GM21737 (cell line): ENCODE measurements around the gene CEBPZ.
"Not testable (repeated sequence)": the region's sequence is repeated elsewhere in the genome, so short reads cannot be mapped to it uniquely, and the experiment has no call there.

ENCODE experiments used
- ATAC-seq: cut with Tn5 transposase; IDR thresholded peaks from one replicate; pipeline ENCODE4 v1.9.1; 2021; ENCODE audit warnings: mild to moderate bottlenecking, moderate library complexity; ENCODE audit not compliant: unreplicated experiment

CEBPZ gene

DNA sequence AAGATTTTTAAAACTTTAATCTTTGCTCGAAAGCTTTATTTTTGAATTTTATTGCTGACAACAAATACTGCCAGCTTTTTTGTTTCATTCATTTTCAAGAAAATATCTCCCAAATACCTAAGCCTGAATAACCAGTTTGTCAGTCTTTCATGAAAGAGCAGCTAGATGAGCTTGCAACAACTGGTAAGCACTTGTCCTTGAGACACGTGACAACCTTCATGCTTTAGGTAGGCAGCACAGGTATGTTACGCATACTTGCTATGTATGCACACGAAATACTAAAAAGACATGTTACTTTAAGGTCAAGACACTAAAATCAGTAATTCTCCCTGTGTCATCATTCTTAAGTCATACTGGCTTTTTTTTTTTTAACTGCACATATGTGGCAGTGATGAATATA lies 12.3 kb downstream of the CEBPZ start:
- no peak for ATAC-seq

DNA sequence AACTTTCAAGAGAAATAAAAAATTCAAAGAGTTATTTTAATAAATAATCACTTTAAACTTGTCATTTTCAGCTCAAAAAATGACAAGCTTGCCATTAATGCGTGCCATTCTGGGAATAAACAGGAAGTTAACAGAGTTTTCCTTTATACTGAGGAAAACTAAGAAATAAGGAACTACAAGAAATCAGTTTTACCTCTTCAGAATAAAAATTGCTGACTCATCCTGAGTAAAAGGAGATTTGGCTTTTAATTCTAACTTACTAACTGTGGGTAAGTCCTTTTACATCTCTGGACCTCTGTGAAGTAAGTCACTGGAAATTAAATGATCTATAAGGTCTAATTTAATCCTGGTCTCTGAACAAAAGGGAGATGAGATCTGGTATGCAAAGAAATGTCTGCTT lies 16.1 kb downstream of the CEBPZ start:
- no peak for ATAC-seq

DNA sequence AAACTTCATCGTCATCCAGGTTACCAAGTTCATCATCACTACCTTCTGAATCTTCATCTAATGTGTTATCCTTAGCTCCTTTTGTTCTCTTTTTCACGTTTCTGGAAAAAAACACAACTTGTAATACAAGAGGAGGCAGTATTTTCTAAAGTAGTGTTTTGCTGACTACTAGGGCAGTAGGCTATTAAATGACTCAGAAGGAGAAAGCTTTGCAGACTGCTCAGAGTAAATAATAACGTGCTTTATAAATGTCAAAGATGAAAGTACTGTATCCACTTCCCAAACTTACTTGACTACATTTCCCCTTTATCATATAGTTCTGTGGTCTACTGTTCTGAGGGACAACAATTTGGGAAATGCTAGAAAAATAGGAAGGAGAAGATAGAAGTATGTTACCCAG lies 19.5 kb downstream of the CEBPZ start:
- no peak for ATAC-seq

DNA sequence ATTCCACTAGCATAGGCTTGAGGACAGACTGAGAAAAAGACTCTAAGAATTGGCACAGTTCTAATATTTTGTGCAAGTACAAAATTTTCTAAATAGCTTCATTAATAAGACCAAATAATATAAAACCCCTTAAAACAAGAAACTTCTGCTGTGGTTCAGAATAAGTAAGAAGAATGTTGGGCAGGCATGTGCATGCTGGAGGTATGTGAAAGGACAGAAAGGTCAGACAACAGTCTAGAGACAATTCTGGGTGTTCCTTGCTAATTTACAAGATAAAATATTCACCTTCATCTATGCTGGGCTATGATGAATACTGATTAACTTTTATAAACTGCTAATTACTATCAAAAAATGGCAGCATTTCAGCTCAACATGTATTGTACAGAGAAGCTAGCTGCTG lies 20.2 kb downstream of the CEBPZ start:
- no peak for ATAC-seq

DNA sequence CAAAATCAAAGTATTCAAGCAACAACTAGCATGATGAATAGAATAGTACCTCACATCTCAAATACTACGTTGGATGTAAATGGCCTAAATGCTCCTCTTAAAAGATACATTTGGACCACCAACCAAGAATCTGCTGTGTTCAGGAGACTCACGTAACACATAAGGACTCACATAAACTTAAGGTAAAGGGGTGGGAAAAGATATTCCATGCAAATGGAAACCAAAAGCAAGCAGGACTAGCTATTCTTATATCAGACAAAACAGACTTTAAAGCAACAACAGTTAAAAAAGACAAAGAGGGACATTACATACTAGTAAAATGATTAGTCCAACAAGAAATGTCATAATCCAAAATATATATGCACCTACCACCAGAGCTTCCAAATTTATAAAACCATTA lies 24.6 kb downstream of the CEBPZ start:
- ATAC-seq = not testable (repeated sequence)

DNA sequence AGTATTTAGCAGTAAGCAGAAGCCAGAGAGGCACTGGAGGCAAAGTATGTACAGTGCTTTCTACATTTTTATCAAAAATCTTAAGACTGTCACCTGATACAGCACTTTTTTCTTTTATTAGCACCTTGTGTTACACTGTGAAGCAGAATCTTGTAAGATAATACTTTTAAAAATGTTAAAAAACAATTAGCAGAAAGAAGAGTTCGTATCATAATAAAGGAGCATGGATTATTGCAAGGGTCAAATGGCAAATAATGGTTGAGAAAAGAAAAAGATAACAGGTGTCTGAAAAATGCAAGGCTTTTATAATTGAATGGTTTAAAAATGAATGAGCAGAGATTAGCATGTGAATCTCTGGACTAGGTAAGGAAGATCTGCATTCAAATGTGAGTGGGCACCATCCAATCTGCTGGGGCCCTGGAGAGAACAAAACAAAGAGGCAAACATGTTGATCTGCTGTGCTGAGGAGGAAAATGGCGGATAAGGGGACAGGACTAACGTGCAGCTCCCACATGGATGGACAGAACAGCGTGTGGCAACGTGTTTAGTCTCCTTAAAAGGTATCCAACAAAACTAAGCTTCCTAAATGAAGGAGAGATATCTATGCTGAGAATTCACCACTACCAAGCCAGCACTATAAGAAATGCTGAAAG lies 25.6 kb downstream of the CEBPZ start:
- no peak for ATAC-seq

DNA sequence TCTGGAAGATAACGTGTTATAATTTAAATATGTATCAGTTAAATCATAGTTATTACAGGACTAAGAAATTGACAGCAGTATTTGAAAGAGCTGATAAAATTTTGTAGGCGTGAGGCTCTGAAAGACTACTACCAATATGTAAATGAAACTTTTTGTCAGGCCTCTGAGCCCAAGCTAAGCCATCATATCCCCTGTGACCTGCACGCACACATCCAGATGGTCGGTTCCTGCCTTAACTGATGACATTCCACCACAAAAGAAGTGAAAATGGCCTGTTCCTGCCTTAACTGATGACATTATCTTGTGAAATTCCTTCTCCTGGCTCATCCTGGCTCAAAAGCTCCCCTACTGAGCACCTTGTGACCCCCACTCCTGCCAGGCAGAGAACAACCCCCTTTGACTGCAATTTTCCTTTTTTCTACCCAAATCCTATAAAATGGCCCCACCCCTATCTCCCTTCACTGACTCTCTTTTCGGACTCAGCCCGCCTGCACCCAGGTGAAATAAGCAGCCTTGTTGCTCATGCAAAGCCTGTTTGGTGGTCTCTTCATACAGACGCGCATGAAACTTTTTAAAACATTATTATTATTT lies 26.2 kb downstream of the CEBPZ start:
- not testable (repeated sequence) for ATAC-seq

DNA sequence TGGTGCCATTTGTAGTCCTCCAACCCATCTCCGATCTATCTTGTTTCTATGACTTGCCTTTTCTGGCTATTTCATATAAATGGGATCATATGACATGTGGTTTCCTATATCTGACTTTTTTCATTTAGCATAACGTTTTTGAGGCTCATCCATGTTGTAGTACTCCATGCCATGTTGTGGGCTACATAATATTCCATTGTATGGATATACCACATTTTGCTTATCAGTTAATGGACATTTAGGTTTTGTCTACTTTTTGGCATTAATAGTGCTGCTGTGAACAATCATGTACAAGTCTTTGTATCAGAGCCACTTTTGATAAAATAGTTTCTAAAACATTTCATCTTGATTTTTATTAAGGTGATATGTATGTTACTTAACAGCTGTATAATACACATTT lies 27.7 kb downstream of the CEBPZ start:
- ATAC-seq = no peak

DNA sequence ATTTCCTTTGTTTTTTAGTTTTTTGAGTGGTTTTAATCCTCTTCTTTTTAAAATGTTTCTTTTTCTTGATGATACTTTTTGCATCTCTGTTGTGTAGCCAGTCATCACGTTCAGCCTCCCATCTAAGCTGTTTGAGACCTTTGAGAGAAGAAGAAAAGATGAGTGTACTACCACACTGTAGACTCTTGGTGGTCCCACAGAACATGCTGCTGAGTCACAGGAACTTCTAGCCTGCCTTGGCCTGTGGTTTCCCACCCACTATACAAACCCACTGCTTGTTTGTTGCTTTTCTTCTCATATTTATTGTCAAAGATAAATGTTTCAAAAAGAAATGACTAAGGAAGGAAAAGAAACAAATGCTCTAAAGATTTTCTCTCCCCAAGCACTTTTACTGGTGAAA lies 29.6 kb downstream of the CEBPZ start:
- no peak for ATAC-seq

DNA sequence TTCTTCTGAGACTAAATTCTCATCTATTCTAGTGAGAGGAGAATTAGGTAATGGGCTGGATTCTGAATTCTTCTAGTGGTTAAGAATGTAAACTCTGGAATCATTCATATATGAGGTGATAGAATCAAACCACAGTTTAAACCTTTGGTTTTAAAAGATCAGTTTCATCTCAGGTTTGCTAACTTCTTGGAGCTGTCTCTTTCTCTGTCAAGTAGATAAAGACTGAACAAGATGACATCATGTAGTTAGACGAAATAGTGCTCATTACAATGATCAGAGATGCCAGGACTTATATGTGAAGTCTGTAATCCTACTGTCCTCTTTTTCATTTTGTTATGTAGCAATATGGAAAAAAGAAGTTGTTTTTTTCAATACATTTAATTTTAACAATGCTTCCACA lies 30.2 kb downstream of the CEBPZ start:
- ATAC-seq = no peak

DNA sequence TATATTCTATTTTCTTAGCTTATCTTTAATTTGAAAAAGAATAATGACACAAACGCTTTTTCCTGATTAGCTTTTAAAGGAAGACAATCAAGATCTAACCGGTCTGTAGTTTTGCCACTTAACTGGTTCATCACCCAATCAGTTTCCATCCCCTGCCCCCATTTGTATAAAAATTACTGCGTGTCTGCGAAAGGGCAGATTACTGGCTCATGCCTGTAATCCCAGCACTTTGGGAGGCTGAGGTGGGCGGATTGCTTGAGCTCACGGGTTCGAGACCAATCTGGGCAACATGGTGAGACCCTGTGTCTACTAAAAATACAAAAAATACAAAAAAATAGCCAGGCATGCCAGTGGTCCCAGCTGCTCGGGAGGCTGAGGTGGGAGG lies 32.7 kb downstream of the CEBPZ start:
- no peak for ATAC-seq

DNA sequence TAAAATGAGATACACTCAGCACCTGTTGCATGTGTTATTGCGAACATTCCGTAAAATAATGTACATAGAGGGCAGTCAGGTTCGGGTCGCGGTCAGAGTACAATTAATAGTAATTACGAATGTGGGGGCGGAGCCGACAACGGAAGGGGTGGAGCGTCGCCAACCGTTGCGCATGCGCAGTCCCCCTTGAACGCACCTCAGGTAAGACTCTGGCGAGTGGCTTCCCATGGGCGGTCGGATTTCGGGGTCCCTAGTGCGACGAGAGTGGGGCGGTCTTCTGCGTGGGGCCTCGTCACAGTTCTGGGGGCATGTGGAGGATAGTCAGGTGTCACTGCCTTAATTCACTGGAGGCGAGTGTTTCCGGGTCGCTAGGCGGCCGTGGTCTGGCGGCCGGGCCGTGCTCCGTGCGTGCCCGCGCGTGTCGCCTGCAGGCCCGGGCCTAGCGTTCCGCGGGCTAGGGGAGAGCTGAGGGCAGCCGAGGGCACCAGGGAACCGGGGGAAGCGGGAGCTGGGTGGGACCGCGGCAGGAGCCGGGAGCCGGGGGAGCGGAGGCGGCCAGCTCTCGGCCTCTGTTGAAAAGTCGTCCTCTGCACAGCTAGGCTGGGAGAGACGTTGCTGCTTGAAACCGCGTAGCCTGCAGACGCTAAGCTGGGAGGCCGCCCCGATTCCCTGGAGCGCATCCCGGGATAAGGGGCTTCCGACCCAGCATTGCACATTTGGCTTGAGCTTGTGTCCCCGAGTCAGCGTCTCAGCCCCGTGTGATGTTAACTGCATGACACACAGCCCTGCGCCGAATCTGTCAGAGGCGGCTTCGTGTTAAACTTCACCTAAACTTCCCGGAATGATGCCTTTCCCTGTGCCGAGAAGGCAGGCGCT lies 34.8 kb downstream of the CEBPZ start, which contains the start of gene CEBPZOS:
Gene CEBPZOS, plus strand, starts transcription at position 177 of the 876 bp plus-strand sequence. CDS start 3,209 bp downstream, outside the sequence.
- peak; percentile 73 for ATAC-seq

DNA sequence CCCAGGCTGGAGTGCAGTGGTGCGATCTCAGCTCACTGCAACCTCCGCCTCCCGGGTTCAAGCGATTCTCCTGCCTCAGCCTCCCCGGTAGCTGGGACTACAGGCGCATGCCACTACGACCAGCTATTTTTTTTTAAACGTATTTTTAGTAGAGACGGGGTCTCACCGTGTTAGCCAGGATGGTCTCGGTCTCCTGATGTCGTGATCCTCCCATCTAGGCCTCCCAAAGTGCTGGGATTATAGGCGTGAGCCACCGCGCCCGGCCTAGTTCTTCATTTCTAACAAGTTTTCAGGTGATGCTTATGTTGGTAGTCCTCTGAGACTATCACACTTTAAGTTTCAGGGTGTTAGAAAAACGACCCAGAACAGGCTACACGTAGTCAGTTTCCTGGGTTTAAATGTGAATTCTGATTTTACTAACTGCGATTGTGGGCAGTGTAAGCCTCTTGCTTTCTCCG lies 35.5 kb downstream of the CEBPZ start:
- not testable (repeated sequence) for ATAC-seq

DNA sequence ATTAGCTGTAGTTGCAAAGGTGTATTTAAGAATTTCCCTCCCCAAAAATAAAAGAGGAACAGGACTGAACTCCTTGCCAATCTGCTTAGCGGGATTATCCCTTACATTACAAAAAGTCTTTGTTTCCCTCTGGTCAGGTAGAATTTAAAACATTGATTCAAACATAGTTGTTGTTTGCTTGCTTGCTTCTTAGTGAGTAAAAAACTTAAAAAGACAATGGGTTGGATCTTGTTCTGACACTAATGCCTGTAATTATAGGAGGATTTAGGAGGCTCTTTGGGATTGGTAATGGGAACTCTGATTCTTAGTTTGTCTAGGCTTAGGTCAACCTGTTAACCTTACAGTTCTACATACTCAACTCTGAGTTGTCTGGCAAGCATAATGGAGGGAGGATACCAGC lies 38.8 kb downstream of the CEBPZ start:
- no peak for ATAC-seq

DNA sequence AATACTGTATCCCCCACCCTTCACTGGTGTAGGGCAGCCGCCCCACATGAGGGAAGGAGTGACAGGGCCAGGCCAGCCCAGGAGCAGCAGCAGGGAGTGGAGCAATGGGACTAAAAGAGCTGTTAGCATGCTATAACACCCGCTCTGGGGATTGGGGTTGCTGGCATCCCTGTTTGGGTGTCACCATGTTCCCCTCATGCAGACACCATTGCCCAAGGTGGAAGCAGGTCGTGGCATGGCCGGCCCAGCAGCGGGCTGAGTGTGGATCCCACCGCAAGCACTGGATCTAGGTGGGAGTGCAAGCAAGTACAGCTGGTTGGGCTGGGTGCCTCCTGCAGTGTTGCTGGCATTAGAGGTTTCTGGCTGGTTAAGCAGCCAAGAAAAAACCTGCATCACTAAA lies 39.6 kb downstream of the CEBPZ start:
- ATAC-seq = no peak

DNA sequence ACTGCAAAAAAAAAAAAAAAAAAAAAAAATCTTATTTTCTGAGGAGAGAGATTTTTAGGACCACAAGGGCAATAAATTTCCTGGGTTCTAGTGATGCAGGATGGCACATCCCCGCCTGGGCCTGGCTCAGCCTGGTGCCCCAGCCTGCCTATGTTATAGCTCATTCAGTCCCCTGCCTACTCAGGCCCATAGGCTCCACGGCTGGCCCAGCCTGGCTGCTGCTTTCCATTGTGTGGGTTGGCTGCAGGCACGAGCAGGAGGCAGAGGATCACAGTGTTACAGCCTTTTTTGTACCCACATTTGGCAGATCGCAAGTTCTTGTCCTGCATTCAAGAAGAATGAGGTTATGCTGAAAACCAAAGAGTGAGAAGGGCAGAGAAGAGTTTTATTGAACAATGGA lies 40.1 kb downstream of the CEBPZ start:
- no peak for ATAC-seq

DNA sequence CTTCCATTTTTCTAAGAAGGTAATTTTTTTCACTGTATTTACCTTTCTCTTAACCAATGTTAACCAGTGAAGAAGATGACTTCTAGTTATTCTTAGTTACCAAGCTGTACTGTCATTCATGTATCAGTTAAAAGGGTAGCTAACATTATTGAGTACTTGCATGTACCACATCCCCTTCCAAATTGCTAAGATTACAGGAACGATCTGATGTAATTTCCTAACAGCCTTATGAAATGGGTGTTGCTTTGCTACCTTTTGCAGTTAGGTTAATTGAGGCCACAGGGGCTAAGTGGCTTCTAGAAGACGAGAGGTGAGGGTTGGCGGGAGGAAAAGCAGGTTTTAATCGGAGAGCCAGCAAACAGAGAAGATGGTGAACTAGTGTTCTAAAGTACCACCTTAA lies 41.1 kb downstream of the CEBPZ start:
- no peak for ATAC-seq

DNA sequence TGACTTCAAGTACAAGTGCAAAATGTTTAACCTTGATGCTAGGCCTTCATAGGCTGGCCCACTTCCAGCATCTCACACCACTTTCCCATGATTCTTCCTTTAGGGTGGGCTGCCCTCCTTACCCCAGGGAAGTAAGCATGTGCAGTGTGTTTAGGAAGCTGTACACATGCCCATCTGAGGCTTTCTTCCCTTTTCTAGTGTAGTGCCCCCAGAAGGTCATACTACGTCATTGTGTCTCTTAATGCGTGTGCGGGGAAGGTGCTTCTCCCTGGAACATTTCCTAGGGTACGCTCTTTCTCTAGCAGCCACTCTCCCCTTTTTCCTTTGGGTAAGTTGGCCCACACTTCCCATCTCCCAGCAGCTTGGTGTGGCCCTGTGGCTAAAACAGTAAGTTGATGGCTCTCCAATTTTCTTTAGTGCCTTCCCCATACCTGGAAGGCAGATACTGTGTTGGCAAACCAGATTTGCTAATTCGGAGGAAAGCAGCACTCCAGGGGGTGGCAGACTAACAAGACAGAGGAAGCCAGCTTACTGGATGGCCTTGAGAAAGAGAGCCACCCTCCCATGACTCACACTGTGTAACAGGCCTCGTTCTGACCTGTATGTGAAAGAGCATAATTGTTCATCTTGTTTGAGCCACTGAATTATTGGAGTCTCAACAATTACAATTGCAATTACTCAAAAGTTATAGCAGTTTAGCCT lies 41.8 kb downstream of the CEBPZ start:
- no peak for ATAC-seq

DNA sequence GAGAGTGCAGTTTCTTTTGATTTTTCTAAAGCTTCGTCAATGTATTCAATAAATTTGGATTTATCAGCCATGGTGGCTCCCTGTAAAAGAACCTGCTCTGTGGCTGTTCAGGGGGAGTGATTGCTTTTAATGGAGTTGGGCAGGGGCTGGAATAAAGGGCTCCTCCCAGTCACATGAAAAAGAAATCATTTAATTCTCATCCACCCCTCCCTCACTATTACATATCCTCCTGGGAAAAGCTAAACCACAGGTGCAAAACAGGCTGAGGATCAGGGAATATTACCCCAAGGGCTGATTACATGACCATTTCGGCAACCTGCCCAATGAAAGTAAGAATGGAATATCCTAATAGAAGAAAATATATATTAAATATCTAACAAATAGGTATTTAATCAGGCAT lies 42.8 kb downstream of the CEBPZ start, which contains the start of gene SULT6B1:
Gene SULT6B1, minus strand, starts transcription at position 101 of the 400 bp plus-strand sequence. Its CDS starts 30 bp downstream, at position 71.
- ATAC-seq = no peak

DNA sequence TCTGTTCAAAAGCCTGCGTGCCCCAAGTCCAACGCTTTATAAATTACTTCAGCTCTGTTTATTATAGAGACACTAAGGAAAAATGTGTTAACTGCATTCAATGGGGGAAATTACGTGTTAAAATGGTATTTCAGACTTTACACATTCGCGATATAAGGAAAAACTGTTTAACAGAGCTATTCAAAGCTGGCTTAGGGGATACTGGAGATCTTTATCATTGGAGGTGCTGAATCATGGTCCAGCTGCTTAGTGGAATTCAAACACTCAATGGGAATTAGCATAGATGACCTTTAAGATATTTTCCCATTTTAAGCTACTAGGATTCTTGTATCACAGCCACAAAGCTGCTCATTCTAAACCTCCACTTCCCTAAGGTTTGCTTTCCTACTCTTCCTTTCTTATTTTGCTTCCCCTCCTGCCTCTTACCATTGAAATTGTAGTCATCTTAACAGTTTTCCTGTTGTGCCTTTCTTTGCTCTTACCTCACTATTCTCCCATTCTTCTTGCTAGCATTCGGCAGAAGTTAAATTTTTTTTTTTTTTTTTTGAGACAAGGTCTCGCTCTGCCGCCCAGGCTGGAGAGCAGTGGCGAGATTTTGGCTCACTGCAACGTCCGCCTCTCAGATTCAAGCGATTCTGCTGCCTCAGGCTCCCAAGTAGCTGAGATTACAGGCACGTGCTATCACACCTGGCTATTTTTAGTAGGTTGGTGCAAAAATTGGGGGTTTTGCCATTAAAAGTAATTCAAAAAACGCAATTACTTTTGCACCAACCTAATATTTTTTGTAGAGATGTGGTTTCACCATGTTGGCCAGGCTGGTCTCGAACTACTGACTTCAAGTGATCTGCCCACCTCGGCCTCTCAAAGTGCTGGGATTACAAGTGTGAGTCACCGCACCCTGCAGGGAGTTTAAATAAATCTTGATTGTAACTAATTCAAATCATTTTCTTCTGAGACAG lies 49.4 kb downstream of the CEBPZ start:
- no peak for ATAC-seq
